ENCODE results near the gene XPO5. TPM values are rescaled to one million over a fixed set of nuclear protein-coding genes. Genes with fewer than 3 reads are reported as not detected.
"Not testable (repeated sequence)": the region's sequence is repeated elsewhere in the genome, so short reads cannot be mapped to it uniquely, and the experiment has no call there.

XPO5 gene
- total and polyA plus RNA-seq, 11 donors: 6.0 to 22.4 (median 16.4) TPM

DNA sequence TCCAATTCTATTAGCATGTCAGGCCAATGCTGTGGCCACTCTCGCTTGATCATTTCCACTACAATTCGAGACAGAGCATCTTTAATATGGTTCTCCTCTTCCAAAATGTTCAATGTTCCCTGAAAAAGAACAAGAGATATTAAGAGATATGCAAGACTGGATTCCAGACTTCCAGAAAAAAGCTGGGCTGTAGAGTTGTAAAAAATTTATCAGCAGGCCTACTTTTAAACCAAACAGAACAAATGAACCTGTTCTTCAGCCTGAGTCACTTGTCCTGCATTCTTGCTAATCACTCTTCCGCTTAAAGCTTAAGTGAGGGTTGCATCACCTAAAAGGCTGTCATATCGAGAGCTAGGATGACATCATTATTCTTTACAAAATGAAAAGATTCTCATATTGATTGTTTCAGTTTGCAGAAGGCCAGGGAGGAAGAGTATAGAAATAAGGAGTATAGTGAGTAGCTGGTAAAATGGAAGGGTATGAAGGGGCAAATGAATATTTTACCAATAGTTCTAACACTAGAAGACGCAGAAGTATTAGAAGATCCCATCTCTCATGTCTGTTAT, 4.9 kb downstream of the XPO5 start:
- peaks cover 0 to 75% (median 72%) of the 10 kb centered on the region in 9 donors for H3K36me3 ChIP-seq
- 87 to 93% (median 91%) methylated on average over 5 of the region's 5 CpGs for WGBS, 4 donors

DNA sequence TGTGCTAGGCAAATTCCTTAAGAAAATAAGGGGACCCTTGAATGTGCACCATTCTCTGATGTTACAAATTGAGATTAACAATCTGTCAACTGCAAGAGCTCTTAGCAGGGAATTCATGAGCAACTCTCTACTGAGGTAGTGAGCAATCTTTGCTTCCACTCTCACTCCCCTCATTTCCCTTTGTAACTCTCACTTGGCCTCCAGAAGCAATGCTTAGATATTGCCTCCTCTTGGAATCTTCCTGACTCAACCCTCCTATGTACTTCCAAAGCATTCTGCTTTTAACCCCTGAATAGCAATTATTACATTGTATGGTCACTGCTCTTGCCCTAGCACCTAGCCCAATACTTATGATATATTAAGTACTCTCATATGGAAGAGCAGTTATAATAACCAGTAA, 16.5 kb downstream of the XPO5 start:
- Histone ChIP-seq H3K27ac (no peak overlapping the region), H3K9me3 (no peaks in the 10 kb centered on the region), H3K4me1 (no peaks in the 10 kb centered on the region), H3K36me3 (peaks cover 0 to 100% (median 99%) of the 10 kb centered on the region in 9 donors), H3K4me3 (no peak overlapping the region), H3K27me3 (no peaks in the 10 kb centered on the region)
- ATAC-seq (no peak), DNase-seq (no peak)
- intact Hi-C loops (cut with DNase I): no loop called here
- TF ChIP-seq, protein P1, sequence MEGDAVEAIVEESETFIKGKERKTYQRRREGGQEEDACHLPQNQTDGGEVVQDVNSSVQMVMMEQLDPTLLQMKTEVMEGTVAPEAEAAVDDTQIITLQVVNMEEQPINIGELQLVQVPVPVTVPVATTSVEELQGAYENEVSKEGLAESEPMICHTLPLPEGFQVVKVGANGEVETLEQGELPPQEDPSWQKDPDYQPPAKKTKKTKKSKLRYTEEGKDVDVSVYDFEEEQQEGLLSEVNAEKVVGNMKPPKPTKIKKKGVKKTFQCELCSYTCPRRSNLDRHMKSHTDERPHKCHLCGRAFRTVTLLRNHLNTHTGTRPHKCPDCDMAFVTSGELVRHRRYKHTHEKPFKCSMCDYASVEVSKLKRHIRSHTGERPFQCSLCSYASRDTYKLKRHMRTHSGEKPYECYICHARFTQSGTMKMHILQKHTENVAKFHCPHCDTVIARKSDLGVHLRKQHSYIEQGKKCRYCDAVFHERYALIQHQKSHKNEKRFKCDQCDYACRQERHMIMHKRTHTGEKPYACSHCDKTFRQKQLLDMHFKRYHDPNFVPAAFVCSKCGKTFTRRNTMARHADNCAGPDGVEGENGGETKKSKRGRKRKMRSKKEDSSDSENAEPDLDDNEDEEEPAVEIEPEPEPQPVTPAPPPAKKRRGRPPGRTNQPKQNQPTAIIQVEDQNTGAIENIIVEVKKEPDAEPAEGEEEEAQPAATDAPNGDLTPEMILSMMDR (IDR thresholded peaks at IDR 0.05): no peak
- TF ChIP-seq POLR2A (IDR thresholded peaks at IDR 0.05): no peak

More for the DNA sequence above, 4.9 kb downstream of the XPO5 start:
- Histone ChIP-seq H3K4me1 (peaks cover 0 to 11% (median 7%) of the 10 kb centered on the region in 12 donors), H3K4me3 (no peak overlapping the region), H3K27ac (no peak overlapping the region), H3K27me3 (no peaks in the 10 kb centered on the region), H3K9me3 (no peaks in the 10 kb centered on the region)
- no peak for TF ChIP-seq POLR2A (IDR thresholded peaks at IDR 0.05)
- TF ChIP-seq, protein P1 (IDR thresholded peaks at IDR 0.05): no peak
- no peak for ATAC-seq
- intact Hi-C loops (cut with DNase I): no loop called here
- DNase-seq: no peak

DNA sequence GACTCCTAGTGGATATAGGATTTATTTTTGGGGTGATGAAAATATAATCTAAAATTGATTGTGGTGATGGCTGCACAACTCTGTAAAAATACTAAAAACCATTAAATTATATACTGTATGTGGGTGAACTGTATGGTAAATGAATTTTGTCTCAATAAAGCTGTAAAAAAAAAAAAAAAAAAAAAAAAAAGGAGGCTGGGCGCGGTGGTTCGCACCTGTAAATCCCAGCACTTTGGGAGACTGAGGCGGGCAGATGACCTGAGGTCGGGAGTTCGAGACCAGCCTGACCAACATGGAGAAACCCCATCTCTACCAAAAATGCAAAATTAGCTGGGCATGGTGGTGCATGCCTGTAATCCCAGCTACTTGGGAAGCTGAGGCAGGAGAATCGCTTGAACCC, 18.2 kb downstream of the XPO5 start:
- DNase-seq; H3K4me3 ChIP-seq; H3K4me1 ChIP-seq; H3K9me3 ChIP-seq; H3K27ac ChIP-seq; ATAC-seq; intact Hi-C loops (cut with DNase I); H3K27me3 ChIP-seq: not testable (repeated sequence)
- 87 to 96% (median 93%) methylated on average over 7 of the region's 7 CpGs for WGBS, 4 donors
- peaks cover 0 to 100% (median 99%) of the 10 kb centered on the region in 9 donors for H3K36me3 ChIP-seq

DNA sequence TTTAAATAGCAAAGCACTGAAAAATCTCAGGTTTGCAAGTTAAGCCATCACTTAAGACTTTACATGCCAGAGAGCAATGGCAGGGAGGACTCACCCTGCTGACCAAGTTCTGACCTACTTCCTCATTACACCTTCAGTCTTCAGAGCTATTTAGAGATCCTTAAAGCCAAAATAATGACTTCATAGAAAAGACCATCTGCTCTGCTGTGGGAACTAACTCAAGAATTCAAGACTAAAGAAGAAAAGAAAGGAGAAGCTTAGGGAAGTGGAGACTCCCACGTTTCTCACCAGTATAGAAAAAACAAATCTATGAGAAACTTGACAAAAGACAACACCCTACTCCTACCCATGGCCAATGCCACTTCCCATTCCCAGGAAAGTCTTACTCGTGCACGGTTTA, 28.6 kb downstream of the XPO5 start:
- Histone ChIP-seq H3K4me3 (no peak overlapping the region), H3K36me3 (peaks cover 0 to 100% (median 99%) of the 10 kb centered on the region in 9 donors), H3K27ac (no peak overlapping the region), H3K9me3 (no peaks in the 10 kb centered on the region), H3K27me3 (no peaks in the 10 kb centered on the region), H3K4me1 (no peaks in the 10 kb centered on the region)
- 79 to 88% (median 84%) methylated on average over 3 of the region's 3 CpGs for WGBS, 4 donors
- TF ChIP-seq POLR2A (IDR thresholded peaks at IDR 0.05): no peak
- TF ChIP-seq, protein P1 (IDR thresholded peaks at IDR 0.05): no peak
- no peak for ATAC-seq
- intact Hi-C loops (cut with DNase I): no loop called here
- no peak for DNase-seq

DNA sequence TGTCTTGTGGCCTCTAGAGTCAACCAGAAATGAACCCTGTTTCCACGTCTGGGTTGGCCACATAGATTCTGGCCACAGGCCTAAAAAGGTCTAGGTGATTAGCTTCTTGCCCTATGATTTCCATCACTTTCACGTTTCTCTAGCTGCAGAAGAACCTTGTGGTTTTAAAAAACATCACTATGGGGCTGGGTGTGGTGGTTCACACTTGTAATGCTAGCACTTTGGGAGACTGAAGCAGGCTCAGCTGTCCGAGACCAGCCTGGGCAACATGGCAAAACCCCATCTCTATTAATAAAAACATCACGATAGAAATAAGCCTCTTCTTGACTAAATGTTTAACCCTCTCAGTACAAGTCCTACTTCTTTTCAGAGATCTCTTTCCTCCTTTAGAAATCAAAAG, 31.4 kb downstream of the XPO5 start:
- H3K36me3 ChIP-seq: peaks cover 0 to 99% (median 96%) of the 10 kb centered on the region in 9 donors
- ATAC-seq (no peak), DNase-seq (no peak)
- no peaks in the 10 kb centered on the region for H3K27me3 ChIP-seq
- no peaks in the 10 kb centered on the region for H3K4me1 ChIP-seq
- WGBS, 4 donors: 60 to 72% (median 64%) methylated on average over 4 of the region's 4 CpGs
- intact Hi-C loops (cut with DNase I): no loop called here
- no peak overlapping the region for H3K27ac ChIP-seq
- no peaks in the 10 kb centered on the region for H3K9me3 ChIP-seq
- TF ChIP-seq POLR2A (IDR thresholded peaks at IDR 0.05): no peak
- TF ChIP-seq, protein P1 (IDR thresholded peaks at IDR 0.05): no peak
- no peak overlapping the region for H3K4me3 ChIP-seq
